Caki2 (cell line): ENCODE measurements around the gene FRAT1. TPM values are rescaled to one million over a fixed set of nuclear protein-coding genes. Genes with fewer than 3 reads are reported as not detected.
A peak's percentile ranks its signal among the peaks of the same experiment; 100 is the strongest.
"Not testable (repeated sequence)": the region's sequence is repeated elsewhere in the genome, so short reads cannot be mapped to it uniquely, and the experiment has no call there.

Experiments used
- DNase-seq: peaks from one replicate; pipeline ENCODE4 v3.0.0-alpha.2; 2015; ENCODE audit warnings: low read depth
- in situ Hi-C: cut with HindIII; loops from 2 replicates; pipeline ENCODE4 v1.10.0; 2016; ENCODE audit warnings: low sequenced_read_pairs, low pct_unique_long_range_greater_than_20kb, mixed read lengths
- total RNA-seq: library from RNA; depleted of rRNA; stranded (reverse); fragments of >200 nt; shearing (Covaris generic); gene quantifications from 2 replicates; pipeline ENCODE4 v1.2.3, GENCODE V29; 2014; ENCODE audit warnings: low replicate concordance

FRAT1 gene
- total RNA-seq, 1 experiment from 2014 or later, result 1.0 TPM

DNA sequence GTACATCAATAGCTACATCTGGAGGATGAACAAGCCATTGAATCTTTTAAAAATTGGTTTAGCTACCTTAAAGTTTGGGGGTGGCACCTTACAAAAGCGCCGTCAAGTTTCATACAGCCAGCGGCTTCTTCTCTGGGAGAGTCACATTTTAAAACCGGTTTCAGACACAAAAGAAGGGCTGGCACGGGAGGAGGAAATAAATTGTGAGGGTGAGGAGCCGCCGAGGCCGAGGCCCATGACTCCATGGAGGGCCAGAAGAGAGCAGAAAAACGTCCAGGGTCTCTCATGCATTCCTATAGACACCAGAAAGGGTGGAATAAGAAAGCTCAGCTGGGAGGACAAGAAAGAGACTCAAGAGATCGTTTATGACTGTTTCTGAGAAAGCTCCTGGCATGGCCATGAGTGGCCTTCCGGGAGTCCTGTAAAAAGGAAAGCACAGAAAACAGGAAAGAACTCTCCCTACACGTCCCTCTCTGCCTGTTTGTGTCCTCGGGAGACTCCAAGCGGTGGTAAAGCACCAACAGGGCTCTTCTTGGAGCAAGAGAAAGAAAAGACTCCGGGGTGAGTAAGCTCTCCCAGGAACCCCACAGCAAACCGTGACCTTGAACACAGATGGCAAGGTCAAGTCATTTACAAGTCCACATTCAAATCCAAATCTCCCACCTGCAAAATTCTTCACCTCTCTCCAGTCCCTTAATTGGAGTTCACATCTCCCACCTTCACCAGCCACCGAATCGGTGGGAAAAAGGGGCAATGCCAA, 13.7 kb downstream of the FRAT1 start:
- no peak for DNase-seq
- in situ Hi-C loops, result no loop called here

- DNase-seq, result no peak
- in situ Hi-C loops, result no loop called here
Observed at GRCh38 chr10:97333351-97333600, 14.2 kb downstream of the FRAT1 start.

DNA sequence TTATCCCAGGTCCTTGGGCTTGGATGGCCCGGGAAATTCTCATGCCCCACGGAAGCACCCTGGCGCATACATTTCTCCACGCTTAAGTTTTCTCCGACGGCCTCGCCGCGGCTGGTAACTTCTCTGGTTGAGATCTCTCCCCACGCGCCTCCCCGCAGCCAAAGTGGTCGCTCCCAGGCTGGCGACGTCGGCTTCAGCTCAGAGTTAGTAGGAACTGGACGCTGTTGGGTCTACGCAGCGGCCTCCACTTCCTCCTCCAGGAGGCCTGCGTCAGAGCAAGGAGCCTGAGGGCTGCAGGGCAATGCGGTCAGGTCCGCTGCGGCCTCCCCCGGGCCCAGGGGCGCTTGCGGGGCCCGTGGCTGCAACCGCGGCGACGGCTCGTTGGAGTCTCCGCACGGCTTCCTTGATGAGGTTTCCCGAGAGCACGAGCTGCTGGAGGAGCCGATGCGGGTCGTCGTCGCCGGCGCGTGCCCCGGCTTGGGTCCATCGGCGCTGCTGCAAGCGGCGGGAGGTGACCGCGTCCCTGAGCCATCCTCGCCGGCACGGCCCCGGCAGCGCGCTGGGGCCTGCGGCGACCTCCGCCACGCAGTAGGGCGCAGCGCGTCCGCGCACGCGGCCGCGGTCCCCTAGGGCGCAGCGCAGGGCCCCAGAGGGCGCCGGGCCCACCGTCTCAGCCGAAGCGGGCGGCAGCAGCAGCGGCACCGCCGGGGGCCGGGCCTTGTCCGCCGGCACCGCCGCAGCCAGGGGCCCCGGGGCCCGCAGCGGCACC, 14.7 kb downstream of the FRAT1 start:
- peak; percentile 40 for DNase-seq
- in situ Hi-C loops, result no loop called here

DNA sequence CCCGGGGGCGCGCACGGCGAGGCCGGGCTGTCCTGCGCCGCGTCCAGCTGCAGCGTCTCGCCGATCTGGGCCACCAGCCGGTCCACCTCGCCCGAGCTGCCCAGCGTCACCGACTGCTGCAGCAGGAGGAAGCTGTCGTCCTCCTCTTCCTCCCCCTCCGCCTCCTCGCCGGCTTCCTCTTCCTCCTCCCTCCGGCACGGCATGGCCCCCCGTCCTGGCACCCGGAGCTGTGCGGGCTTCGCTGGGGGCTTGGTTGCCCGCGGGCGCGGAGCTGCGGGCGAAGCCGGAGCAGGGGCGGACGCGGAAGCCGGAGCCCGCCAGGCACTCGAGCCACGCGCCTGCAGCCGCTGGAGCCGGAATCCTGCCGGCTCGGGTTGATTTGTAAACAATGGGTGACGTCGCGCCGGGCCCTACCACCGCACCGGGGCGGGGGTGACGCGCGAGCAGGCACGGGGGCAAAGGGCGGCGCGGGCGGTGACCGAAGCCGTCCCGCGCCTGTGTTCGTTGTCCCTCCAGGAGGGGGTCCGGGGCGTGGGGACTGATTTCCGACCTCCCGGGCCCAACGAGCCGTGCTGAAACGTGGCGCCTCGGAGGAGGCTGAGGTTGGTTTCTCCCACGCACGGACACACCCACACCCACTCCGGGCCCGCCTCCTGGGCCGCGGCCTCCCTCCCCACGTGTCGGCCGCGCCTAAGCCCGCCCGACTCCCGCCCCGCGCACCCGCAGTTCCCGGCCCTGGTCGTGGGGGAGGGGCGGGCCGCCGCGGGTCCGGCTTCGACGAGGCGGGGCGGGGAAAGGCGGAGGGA, 15.5 kb downstream of the FRAT1 start, which contains the start of gene FRAT2:
TSS of gene FRAT2 (minus strand) at position 360 of the 806 bp plus-strand sequence. CDS start at position 203, 157 bp downstream.
- peak; percentile 86 for DNase-seq
- in situ Hi-C loops, result no loop called here

DNA sequence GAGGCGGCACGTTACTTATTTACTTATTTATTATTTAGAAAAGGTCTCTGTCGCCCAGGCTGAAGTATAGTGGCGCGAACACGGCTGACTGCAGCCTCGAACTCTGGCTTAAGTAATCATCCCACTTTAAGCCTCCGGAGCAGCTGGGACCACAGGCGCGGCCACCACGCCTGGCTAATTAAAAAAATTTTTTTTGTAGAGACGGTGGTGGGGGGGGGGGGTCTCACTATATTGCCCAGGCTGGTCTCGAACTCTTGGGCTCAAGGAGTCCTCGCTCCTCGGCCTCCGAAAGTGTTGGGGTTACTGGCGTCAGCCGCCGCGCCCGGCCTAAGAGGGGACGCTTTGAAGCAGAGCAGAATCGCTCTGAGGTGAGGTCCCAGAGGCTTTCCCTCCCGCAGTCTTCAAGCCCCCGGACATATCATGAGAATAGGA, 16.1 kb downstream of the FRAT1 start:
- no peak for DNase-seq
- in situ Hi-C loops, result no loop called here

DNA sequence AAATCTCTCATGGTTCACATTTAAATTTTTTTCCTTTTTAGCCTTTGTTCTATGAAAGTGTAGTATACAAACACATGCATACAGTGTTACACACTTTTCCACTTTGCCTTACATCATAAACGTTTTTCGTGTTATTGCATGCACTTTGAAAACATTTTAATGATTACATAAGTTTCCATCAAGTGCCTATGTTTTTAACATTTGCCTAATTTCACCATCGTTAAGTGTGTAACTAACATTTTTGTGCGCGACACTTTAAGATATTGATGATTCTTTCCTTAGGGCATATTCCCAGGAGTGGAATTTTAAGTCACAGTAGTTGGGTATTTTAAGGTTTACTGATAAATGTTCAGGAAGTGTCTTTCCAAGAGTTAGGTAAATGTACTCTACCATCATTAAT, 16.9 kb downstream of the FRAT1 start:
- in situ Hi-C loops, result no loop called here
- DNase-seq, result no peak

DNA sequence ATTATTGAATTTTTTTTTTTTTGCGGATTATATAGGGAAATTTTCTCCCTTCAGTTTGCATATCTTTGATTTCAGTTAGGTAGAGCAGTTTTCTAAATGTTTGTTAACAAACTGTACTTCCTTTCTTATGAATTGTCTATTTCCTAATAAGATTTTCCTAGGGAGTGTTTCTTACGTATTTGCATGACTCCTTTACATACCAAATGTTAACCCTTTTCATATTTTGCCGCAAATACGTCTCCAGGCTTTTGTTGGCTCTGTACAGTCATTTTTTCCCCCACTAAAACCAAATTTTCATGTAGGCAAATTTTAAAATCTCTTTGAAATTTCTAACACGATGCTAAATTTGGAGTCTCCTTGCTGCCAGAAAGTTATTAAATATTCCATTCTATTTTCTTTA, 17.4 kb downstream of the FRAT1 start:
- in situ Hi-C loops, result no loop called here
- no peak for DNase-seq

DNA sequence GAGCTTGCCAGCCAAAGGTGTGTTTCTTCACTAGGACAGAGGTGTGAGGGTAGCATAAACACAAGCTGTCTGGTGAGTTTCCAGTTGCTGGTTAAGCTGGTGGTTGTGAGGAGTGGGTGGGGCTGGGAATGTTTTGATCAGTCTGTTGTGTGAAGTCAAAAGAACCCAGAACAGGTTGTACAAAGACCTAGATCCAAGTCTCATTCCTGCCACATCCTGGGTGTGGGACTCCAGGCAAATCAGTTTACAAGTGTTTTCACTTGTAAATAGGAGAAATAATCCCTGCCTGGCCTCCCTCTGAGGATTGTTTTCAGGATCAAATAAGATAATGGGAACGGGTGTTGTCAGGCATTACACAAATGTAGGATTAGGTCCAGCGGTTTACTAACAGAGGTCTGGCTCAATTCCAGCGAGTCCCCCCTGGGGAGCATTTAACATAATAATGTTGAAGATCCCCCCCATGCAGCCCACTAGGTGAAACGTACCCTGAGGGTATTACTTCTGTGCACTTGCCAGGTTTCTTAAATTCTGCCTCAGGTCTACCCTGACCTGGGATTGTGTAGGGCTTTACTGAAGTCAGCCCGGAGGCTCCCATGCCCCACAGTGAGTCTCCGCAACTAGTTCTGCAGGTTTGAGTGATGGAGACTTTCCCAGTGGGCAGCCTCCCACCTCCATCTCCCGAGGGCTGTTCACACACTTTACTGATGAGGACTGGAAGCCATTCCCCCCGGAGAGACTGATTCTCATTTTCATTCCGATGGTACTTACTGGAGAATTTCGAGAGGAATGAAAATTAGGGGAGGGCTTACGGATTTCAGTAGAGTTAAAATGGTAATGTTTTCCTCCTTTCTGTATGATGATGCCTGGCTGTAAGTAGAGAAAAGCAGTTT, 18.1 kb downstream of the FRAT1 start:
- in situ Hi-C loops, result no loop called here
- DNase-seq, result no peak

DNA sequence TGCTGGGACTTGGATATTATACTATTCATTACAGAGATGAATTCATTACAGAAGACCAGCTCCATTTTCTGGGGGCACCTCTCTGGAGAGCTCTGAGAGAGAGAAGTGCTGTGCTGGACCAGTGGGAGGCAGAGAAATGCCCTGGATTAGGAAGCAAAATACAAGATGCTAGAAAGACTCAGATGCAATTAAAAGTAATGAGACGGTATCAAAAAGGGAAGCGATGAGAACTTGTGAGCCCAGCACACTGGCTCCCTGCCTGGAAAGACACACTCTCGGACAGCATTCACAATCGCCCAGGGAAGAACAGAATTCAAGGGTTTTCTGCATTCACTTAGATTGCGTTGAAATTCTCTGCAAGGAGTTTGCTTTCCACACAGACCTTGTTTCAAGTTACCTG, 19.0 kb downstream of the FRAT1 start:
- in situ Hi-C loops, result no loop called here

DNA sequence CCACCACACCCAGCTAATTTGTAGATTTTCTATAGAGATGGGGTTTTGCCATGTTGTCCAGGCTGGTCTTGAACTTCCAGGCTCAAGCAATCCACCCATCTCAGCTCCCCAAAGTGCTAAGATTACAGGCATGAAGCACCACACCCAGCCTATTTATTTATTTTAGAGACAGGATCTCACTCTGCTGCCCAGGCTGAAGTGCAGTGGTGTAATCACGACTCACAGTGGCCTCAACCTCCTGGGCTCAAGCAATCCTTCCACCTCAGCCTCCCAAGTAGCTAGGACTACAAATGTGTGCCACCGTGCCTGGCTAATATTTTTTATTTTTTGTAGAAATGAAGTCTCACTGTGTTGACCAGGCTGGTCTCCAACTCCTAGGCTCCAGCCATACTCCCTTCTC, 22.3 kb downstream of the FRAT1 start:
- in situ Hi-C loops, result no loop called here
- no peak for DNase-seq

More for the DNA sequence above, 19.0 kb downstream of the FRAT1 start:
- DNase-seq, result no peak

GRCh38 chr10:97343664-97344063, 24.6 kb downstream of the FRAT1 start:
- DNase-seq, in situ Hi-C loops: not testable (repeated sequence)

- in situ Hi-C loops, result no loop called here
- no peak for DNase-seq
Observed at GRCh38 chr10:97347317-97347716, 28.2 kb downstream of the FRAT1 start.

DNA sequence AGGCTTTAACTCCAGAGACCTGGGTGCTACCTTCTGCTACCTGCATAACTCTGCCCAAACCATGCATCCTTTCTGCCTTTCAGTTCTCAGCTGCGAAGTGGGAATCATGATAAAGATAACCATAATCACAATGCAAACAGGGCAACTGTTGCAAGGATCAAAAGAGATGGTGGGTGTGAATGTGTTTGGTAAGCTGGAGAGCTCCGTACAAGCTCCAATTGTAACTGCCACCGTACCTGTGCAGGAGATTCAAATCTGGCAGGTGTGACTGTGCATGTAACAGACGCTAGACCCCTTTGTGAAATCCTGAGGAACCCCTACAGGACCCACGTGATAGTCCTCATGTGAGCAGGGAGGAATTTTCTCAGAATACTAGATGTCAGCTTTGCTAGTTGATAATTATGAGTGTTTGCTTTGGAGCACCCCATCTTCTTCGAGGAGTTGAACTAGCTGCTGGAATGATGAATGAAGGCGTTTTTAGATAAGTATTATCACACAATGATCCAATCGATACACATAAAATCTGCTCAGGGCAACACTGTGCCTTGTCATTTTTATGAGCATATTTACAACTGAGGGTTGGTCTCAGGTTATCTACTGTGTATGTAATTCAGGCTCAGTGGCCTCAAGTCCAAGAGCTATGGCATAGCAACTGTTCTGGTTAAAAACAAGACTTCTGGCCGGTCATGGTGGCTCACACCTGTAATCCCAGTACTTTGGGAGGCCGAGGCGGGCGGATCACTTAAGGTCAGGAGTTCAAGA, 30.9 kb downstream of the FRAT1 start:
- in situ Hi-C loops, result no loop called here
- no peak for DNase-seq

GRCh38 chr10:97353945-97354344, 34.9 kb downstream of the FRAT1 start:
- in situ Hi-C loops, result no loop called here
- DNase-seq, result no peak

DNA sequence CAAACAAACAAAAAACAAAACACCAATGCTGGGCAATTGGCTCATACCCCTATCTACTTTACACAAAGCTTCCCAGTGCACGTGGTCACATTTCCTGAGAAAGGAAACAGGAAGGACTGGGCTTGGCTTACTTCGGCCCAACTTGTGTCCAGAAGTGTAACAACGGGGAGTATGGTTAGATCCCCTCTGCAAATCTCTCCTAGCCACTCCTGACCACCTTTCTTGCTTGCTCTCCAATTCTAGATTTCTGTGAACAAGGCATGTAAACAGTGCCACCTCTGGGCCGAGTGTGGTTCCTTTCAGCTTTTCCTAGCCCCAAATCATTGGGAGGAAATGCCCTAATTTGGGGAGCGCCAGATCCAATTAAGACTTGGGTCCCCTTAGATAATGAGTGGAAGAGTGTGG, 36.5 kb downstream of the FRAT1 start:
- DNase-seq, result no peak
- in situ Hi-C loops, result no loop called here

DNA sequence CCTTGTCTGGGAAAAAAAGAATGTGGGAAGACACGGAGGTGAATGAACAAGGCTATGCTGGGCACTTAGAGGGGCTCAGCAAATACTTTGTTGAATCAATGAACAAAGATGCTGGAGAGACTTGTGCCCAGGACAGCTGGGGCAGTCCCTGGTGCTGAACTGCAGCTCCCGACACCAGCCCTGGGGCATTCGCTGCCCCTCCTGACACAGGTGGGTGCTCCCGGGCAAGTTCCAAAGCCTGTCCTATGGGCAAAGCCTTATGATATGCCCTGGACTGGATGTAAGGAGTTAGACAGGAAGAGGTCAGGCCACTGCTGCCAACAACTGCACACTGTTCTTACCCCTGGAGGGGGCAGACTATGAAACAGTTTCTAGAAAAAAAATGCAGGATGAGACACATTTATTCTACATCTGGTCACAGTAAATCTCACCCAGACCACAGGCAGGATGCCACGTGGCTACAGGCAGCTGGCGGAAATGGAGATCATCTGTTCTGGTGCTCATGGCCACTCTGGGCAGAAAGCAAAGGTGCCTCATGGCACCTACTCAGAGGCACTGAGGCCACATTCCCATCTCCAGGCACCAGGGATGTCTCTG, 37.3 kb downstream of the FRAT1 start:
- no peak for DNase-seq
- in situ Hi-C loops, result no loop called here

- no peak for DNase-seq
- in situ Hi-C loops, result no loop called here
Observed at GRCh38 chr10:97356918-97357317, 37.8 kb downstream of the FRAT1 start.
